Hippocampal formation (tissue), 2 donors: ENCODE measurements around the gene ZNF789.

ENCODE experiments used
- DNase-seq, 2 donors: peaks; one replicate each; lab custom pipeline; 2025; lab: John Stamatoyannopoulos, UW

ZNF789 gene

GRCh38 chr7:99504281-99504602 lies 31.6 kb downstream of the ZNF789 start:
- no peak for DNase-seq

- DNase-seq = peak; percentile 95 to 99
These were observed 32.1 kb downstream of the ZNF789 start, which contains the start of gene ZKSCAN5 for GRCh38 chr7:99504603-99505323. Gene ZKSCAN5, plus strand, starts transcription at chr7:99504662. Its CDS starts 1,383 bp downstream, at chr7:99506045.

GRCh38 chr7:99505324-99505662 lies 32.6 kb downstream of the ZNF789 start:
- DNase-seq = no peak

- DNase-seq = no peak
These were observed 41.4 kb downstream of the ZNF789 start for GRCh38 chr7:99514050-99514449.

- no peak for DNase-seq
These were observed 48.7 kb downstream of the ZNF789 start for GRCh38 chr7:99521399-99521798.

GRCh38 chr7:99525713-99526440 lies 53.2 kb downstream of the ZNF789 start:
- DNase-seq = no peak

GRCh38 chr7:99531354-99531765 lies 58.7 kb downstream of the ZNF789 start:
- no peak for DNase-seq

- no peak for DNase-seq
These were observed 63.0 kb downstream of the ZNF789 start for GRCh38 chr7:99535667-99536066.
